HG03342 (cell line): Measurements from ENCODE around the gene ZNF446.

Source experiments
- ATAC-seq: cut with Tn5 transposase; IDR thresholded peaks from one replicate; pipeline ENCODE4 v1.9.1; 2021; ENCODE audit warnings: mild to moderate bottlenecking, moderate library complexity; ENCODE audit not compliant: unreplicated experiment

ZNF446 gene

DNA sequence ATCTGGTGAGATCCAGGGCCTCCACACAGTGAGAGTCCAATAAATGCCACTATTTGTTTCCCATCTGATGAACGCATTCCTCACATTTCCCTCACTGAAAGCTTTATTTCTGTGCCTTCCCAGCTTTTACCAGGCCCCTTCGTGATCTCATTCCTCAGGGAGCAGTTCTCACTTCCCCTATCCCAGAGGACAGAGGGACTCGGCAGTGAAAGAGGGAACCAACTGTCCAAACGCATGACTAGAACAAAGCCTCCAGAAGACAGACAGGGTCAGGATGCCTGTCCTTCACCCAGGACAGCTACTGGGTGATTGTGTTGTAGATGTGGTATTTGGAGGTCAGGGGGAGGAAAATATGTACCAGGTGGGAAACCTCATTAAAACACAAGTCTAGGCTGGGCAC lies 45.5 kb downstream of the ZNF446 start:
- no peak for ATAC-seq

- no peak for ATAC-seq
Measured at GRCh38 chr19:58522709-58523108, 46.6 kb downstream of the ZNF446 start.

GRCh38 chr19:58529405-58529804 lies 53.3 kb downstream of the ZNF446 start:
- no peak for ATAC-seq
